ENCODE measurements around the gene FAM13B.

DNA sequence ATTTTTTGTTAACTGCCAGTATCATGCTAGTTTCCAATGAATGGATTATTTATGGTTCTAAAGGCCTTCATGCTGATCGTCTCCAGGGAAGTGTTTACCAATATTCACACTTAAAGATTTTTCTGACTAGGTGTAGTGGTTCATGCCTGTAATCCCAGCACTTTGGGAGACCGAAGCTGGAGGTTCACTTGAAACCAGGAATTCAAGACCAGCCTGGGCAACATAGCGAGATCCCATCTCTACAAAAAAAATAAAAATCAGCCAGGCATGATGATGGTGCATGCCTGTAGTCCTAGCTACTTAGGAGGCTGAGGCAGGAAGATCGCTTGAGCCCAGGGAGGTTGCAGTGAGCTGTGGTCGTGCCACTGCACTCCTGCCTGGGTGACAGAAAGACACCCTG, 43.5 kb downstream of the FAM13B start:
- TF ChIP-seq, protein P1, sequence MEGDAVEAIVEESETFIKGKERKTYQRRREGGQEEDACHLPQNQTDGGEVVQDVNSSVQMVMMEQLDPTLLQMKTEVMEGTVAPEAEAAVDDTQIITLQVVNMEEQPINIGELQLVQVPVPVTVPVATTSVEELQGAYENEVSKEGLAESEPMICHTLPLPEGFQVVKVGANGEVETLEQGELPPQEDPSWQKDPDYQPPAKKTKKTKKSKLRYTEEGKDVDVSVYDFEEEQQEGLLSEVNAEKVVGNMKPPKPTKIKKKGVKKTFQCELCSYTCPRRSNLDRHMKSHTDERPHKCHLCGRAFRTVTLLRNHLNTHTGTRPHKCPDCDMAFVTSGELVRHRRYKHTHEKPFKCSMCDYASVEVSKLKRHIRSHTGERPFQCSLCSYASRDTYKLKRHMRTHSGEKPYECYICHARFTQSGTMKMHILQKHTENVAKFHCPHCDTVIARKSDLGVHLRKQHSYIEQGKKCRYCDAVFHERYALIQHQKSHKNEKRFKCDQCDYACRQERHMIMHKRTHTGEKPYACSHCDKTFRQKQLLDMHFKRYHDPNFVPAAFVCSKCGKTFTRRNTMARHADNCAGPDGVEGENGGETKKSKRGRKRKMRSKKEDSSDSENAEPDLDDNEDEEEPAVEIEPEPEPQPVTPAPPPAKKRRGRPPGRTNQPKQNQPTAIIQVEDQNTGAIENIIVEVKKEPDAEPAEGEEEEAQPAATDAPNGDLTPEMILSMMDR (IDR thresholded peaks at IDR 0.05), result no peak
- no peak for TF ChIP-seq POLR2A (IDR thresholded peaks at IDR 0.05)
- TF ChIP-seq POLR2AphosphoS5 (IDR thresholded peaks at IDR 0.05), result no peak
- TF ChIP-seq EP300 (IDR thresholded peaks at IDR 0.05), result no peak

All from sigmoid colon (tissue), 4 donors.